Coronary artery (tissue), 2 donors: Measurements from ENCODE around the gene STS.

ENCODE experiments used
- DNase-seq: peaks from one replicate; pipeline ENCODE4 v3.0.0-alpha.2; 2017; ENCODE audit warnings: low spot score
- H3K27ac ChIP-seq, 2 donors: fragments of 200-600 bp; sonication (generic); one replicate each; pipeline ENCODE4 v1.5.1; 2016 to 2019
- H3K4me3 ChIP-seq: fragments of 200-600 bp; sonication (generic); 2 replicates; pipeline ENCODE4 v1.5.1; 2016; ENCODE audit warnings: mild to moderate bottlenecking, moderate library complexity
- CTCF ChIP-seq: fragments of 200-600 bp; sonication (generic); IDR thresholded peaks from one replicate; pipeline ENCODE4 v1.5.1; 2019; ENCODE audit warnings: antibody characterized with exemption

STS gene

GRCh38 chrX:7139202-7140081 lies 8.1 kb upstream of the STS start:
- no peak for DNase-seq
- TF ChIP-seq CTCF = no peak
- no peak overlapping the region for H3K27ac ChIP-seq
- H3K4me3 ChIP-seq = no peak overlapping the region

GRCh38 chrX:7143076-7143475 lies 4.4 kb upstream of the STS start:
- Histone ChIP-seq H3K4me3 (no peak overlapping the region), H3K27ac (no peak overlapping the region)
- no peak for DNase-seq
- no peak for TF ChIP-seq CTCF

GRCh38 chrX:7143941-7144525 lies 3.5 kb upstream of the STS start:
- no peak overlapping the region for H3K4me3 ChIP-seq
- TF ChIP-seq CTCF = no peak
- H3K27ac ChIP-seq = no peak overlapping the region
- no peak for DNase-seq

GRCh38 chrX:7145454-7145853 lies 2.1 kb upstream of the STS start:
- no peak for DNase-seq
- no peak for TF ChIP-seq CTCF
- Histone ChIP-seq H3K4me3 (no peak overlapping the region), H3K27ac (no peak overlapping the region)

GRCh38 chrX:7146020-7146702 lies 1.4 kb upstream of the STS start:
- DNase-seq = no peak
- no peak for TF ChIP-seq CTCF
- no peak overlapping the region for H3K4me3 ChIP-seq
- no peak overlapping the region for H3K27ac ChIP-seq

- peak; percentile 75 for DNase-seq
- no peak for TF ChIP-seq CTCF
- Histone ChIP-seq H3K27ac (peak overlapping the region; percentile 22 to 85), H3K4me3 (peak overlapping the region; percentile 86)
These were observed 654 bp upstream of the STS start for GRCh38 chrX:7146703-7147412.
